GM12878 (cell line): ENCODE results near the gene FAM76A. TPM values are rescaled to one million over a fixed set of nuclear protein-coding genes. Genes with fewer than 3 reads are reported as not detected.

Experiments
- ATAC-seq: fragments of 200-7000 bp; cut with Tn5 transposase; 3 replicates; pipeline ENCODE4 v1.9.1; 2020; ENCODE audit warnings: mild to moderate bottlenecking, moderate library complexity
- BruUV-seq: library from RNA; stranded (reverse); fragments of 400-500 nt; replicated peaks from 2 replicates; lab custom pipeline; 2021; lab: Mats Ljungman, UMichigan
- CTCF ChIA-PET: fragments of 300-600 bp; sonication (Branson Sonifier 250); formaldehyde crosslinking; extraction: SDS; loops from one replicate; lab custom pipeline; 2021; ENCODE audit warnings: inconsistent platforms; lab: Yijun Ruan, JAX
- POLR2A ChIA-PET: fragments of 350-600 bp; formaldehyde crosslinking; extraction: SDS; loops from one replicate; lab custom pipeline; 2021; ENCODE audit warnings: inconsistent platforms; lab: Charles Lee
- RAD21 ChIA-PET: fragments of 300-600 bp; sonication (Branson Sonifier 250); formaldehyde crosslinking; loops from one replicate; lab custom pipeline; 2023; ENCODE audit warnings: antibody characterized with exemption; ENCODE audit not compliant: unreplicated experiment; lab: Charles Lee
- SMC1A ChIA-PET: fragments of 300-600 bp; sonication (Branson Sonifier 250); formaldehyde crosslinking; loops from one replicate; lab custom pipeline; 2023; ENCODE audit not compliant: unreplicated experiment, uncharacterized antibody; lab: Charles Lee
- DNase-seq: peaks from one replicate; pipeline ENCODE4 v3.0.0-alpha.2; 2011; ENCODE audit warnings: low read depth, low spot score
- FAIRE-seq: peaks from 3 replicates; lab custom pipeline; 2011; peaks lifted over from hg19 to GRCh38; lab: Jason Lieb, UNC
- H2AFZ ChIP-seq: 2 replicates; pipeline ENCODE4 v1.6.0; 2011; ENCODE audit warnings: low read depth, low read length, control low read depth; ENCODE audit not compliant: control insufficient read depth
- H3K27ac ChIP-seq: 2 replicates; pipeline ENCODE4 v1.5.1; 2011; ENCODE audit warnings: control low read depth; ENCODE audit not compliant: control insufficient read depth, insufficient read depth
- H3K27me3 ChIP-seq, 2 experiments: replicated peaks in 1 of 2; 2 replicates each; pipeline versions ENCODE4 v1.6.0 to v1.6.1; 2011; ENCODE audit warnings: low read length in 1 of 2; ENCODE audit not compliant: control insufficient read depth in 2 of 2, insufficient read depth in 2 of 2
- H3K36me3 ChIP-seq, 2 experiments: 2 replicates each; pipeline ENCODE4 v1.5.1; 2011; ENCODE audit warnings: low read length in 1 of 2; ENCODE audit not compliant: control insufficient read depth in 2 of 2, insufficient read depth in 2 of 2
- H3K4me1 ChIP-seq: 2 replicates; pipeline ENCODE4 v1.6.1; 2011; ENCODE audit warnings: mild to moderate bottlenecking, low read length, moderate library complexity, mixed read lengths; ENCODE audit not compliant: control insufficient read depth, insufficient read depth
- H3K4me2 ChIP-seq: 2 replicates; pipeline ENCODE4 v1.6.0; 2011; ENCODE audit warnings: control low read depth; ENCODE audit not compliant: control insufficient read depth, insufficient read depth
- H3K4me3 ChIP-seq: fragments of 200-600 bp; sonication (generic); 2 replicates; pipeline ENCODE4 v1.5.1; 2016
- H3K79me2 ChIP-seq: 2 replicates; pipeline ENCODE4 v1.6.0; 2011; ENCODE audit warnings: low read length; ENCODE audit not compliant: control insufficient read depth, insufficient read depth
- H3K9ac ChIP-seq: 2 replicates; pipeline ENCODE4 v1.8.0; 2011; ENCODE audit warnings: low read length, control low read depth, mixed read lengths; ENCODE audit not compliant: control insufficient read depth, insufficient read depth
- H3K9me3 ChIP-seq: replicated peaks from 3 replicates; pipeline ENCODE4 v1.5.1; 2011; ENCODE audit warnings: mild to moderate bottlenecking, low read length; ENCODE audit not compliant: control insufficient read depth, insufficient read depth
- H4K20me1 ChIP-seq: 2 replicates; pipeline ENCODE4 v1.6.0; 2011; ENCODE audit not compliant: control insufficient read depth, insufficient read depth
- CBFB ChIP-seq: IDR thresholded peaks from 2 replicates; pipeline ENCODE4 v1.6.1; 2016; ENCODE audit warnings: antibody characterized with exemption, low read depth
- CBX3 ChIP-seq: fragments of 200-600 bp; sonication (generic); IDR thresholded peaks from 2 replicates; pipeline ENCODE4 v1.6.1; 2016; ENCODE audit warnings: low read depth, borderline replicate concordance
- EED ChIP-seq: sonication (generic); IDR thresholded peaks from 2 replicates; pipeline ENCODE4 v1.6.1; 2016; ENCODE audit warnings: antibody characterized with exemption, low read depth
- EZH2 ChIP-seq: IDR thresholded peaks from 2 replicates; pipeline ENCODE4 v1.6.1; 2012; ENCODE audit warnings: low read depth, mild to moderate bottlenecking, control low read depth, inconsistent platforms, low read length, borderline replicate concordance; ENCODE audit not compliant: control insufficient read depth
- IKZF2 ChIP-seq, 2 experiments: fragments of 450-650 bp; IDR thresholded peaks; 2 replicates each; pipeline ENCODE4 v1.6.1; 2017; ENCODE audit warnings: mild to moderate bottlenecking in 2 of 2, moderate library complexity in 2 of 2
- JUNB ChIP-seq: IDR thresholded peaks from 2 replicates; pipeline ENCODE4 v1.6.1; 2016; ENCODE audit warnings: antibody characterized with exemption, mild to moderate bottlenecking
- MTA2 ChIP-seq: fragments of 450-650 bp; IDR thresholded peaks from 2 replicates; pipeline ENCODE4 v1.6.1; 2016; ENCODE audit warnings: low read depth, mild to moderate bottlenecking, moderate library complexity
- NR2C2 ChIP-seq: IDR thresholded peaks from 2 replicates; pipeline ENCODE4 v1.6.1; 2011; ENCODE audit warnings: borderline replicate concordance, low read depth; ENCODE audit not compliant: control insufficient read depth, insufficient read length
- NR2F1 ChIP-seq: fragments of 450-650 bp; conservative IDR thresholded peaks from 2 replicates; pipeline ENCODE4 v1.6.1; 2017; ENCODE audit warnings: mild to moderate bottlenecking
- POU2F2 ChIP-seq: IDR thresholded peaks from 3 replicates; pipeline ENCODE4 v1.6.1; 2011; ENCODE audit warnings: low read depth, mild to moderate bottlenecking, low read length, borderline replicate concordance
- SMAD1 ChIP-seq: fragments of 450-650 bp; IDR thresholded peaks from 2 replicates; pipeline ENCODE4 v1.6.1; 2018; ENCODE audit warnings: mild to moderate bottlenecking, low read depth; ENCODE audit not compliant: partially characterized antibody
- SMAD5 ChIP-seq: IDR thresholded peaks from 2 replicates; pipeline ENCODE4 v1.6.1; 2016; ENCODE audit warnings: antibody characterized with exemption, low read depth
- SUZ12 ChIP-seq: fragments of 200-600 bp; sonication (generic); IDR thresholded peaks from one replicate; pipeline ENCODE4 v1.6.1; 2018; ENCODE audit warnings: antibody characterized with exemption, mild to moderate bottlenecking; ENCODE audit not compliant: unreplicated experiment
- WRNIP1 ChIP-seq: IDR thresholded peaks from 2 replicates; pipeline ENCODE4 v1.6.1; 2011; ENCODE audit warnings: low read depth, low read length, improper control_type of control experiment, borderline replicate concordance
- WGBS: methylation state at CpG from one replicate; pipeline ENCODE4 v1.1.6; 2016; ENCODE audit warnings: low lambda C conversion rate; ENCODE audit not compliant: insufficient replicate concordance, insufficient coverage; ENCODE audit errors: missing lambda C conversion rate; 5-methylcytosine and 5-hydroxymethylcytosine counted together
- in situ Hi-C: fragments of 300-500 bp; cut with MboI; formaldehyde crosslinking; loops from 9 replicates; pipeline ENCODE4 v1.14.3; 2018; ENCODE audit warnings: mixed read lengths
- intact Hi-C: fragments of 100-400 bp; cut with micrococcal nuclease; formaldehyde crosslinking; loops from one replicate; pipeline ENCODE4 v1.14.2; 2022; ENCODE audit not compliant: unreplicated experiment
- polyA plus RNA-seq, 11 experiments: library from polyadenylated mRNA; depleted of rRNA in 4 of 11; unstranded in 6 of 11; stranded (reverse) in 5 of 11; fragments of >200 nt; fragmentation: Nextera tagmentation in 4 of 11; fragmentation: Illumina TruSeq in 1 of 11; extraction: Ambion mirVana in 4 of 11; extraction: Trizol in 1 of 11; gene quantifications; 1 replicate in 1 of 11; 2 replicates in 10 of 11; pipeline versions ENCODE4 v1.2.1 to v1.2.3, GENCODE V29; 2011 to 2016; ENCODE audit warnings: inconsistent platforms in 2 of 11, missing spikeins in 2 of 11, low read depth in 1 of 11
- total RNA-seq, 4 experiments: library from RNA; depleted of rRNA in 3 of 4; stranded (reverse); fragments of >200 nt in 3 of 4; fragmentation: Illumina TruSeq in 1 of 4; extraction: Trizol in 1 of 4; gene quantifications; 2 replicates each; pipeline versions ENCODE4 v1.2.1 to v1.2.3, GENCODE V29; 2013 to 2021
- TF ChIP-seq, protein P1 (sequence below): IDR thresholded peaks from 2 replicates; pipeline ENCODE4 v1.6.1; 2011; ENCODE audit warnings: borderline replicate concordance, low read depth, mild to moderate bottlenecking, moderate library complexity, low read length; ENCODE audit not compliant: insufficient read depth, poor library complexity, severe bottlenecking
- TF ChIP-seq, protein P2 (sequence below): fragments of 450-650 bp; IDR thresholded peaks from 2 replicates; pipeline ENCODE4 v1.6.1; 2016; ENCODE audit warnings: mild to moderate bottlenecking, moderate library complexity, borderline replicate concordance

FAM76A gene
- total and polyA plus RNA-seq, 10 of the 15 experiments (the other 5 are each of a cell fraction or from before 2014, with no cell fraction given): 5.4 to 13.4 (median 7.6) TPM

DNA sequence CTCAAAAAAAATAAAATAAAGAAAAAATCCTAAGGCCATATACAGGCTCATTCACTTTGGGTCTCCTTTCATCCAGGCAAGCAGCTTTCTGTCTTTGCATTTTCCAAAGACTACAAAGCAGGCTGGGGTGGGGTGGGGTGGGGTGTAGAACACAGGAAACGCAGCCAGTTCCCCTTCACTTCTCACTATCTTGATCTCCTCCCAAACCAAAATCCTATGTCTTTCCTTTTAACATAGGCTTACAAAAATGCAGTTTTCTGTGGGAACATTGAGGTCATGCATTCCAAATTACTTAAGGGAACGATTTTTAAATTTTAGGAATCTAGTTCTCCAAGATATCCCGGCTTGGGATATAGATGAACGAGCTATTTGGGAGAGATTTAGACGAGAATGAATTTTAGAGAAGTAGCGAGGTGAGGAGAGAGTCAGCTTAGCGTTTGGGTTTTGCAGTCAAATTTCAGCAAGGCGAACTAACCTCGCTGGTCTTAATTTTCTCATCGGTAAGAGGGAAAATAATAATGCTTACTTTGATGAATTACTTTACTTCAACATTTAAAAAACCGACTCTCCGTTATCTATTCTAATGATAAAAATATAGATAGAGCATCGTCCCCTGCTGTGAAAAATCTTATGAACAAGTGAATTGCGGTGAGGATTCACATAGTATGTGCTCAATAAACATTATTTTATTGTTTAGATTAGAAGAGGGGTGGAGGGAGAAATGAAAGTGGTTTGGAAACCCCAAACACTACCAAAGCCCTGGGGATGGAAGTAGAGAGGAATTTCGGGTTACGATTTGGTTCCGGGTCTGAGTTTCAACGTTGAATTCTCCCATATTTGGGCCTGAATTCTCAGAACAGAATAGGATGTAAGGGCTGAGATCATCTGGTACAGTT is 46.5 kb downstream of the FAM76A start:
- intact Hi-C loops (loop anchor here (2.0 to 10.0 kb wide), 3 partner anchors 47 to 473 kb away; partner anchors contain the start of genes FAM76A and IFI6), in situ Hi-C loops (no loop called here)
- CTCF ChIA-PET: interaction anchor here (0.6 to 5.3 kb wide), 13 partner anchors 12 to 476 kb away, joined by 3 to 33 read pairs (median 3); partner anchors contain the start of genes FAM76A and IFI6
- peaks cover 6% of the 10 kb centered on the region for H3K4me1 ChIP-seq
- SMC1A ChIA-PET: interaction anchor here (0.6 to 5.4 kb wide), 12 partner anchors 9 to 960 kb away, joined by 3 to 35 read pairs (median 6); partner anchors contain the start of genes FAM76A, IFI6 and PPP1R8
- TSS peak; percentile 98 for BruUV-seq
- POLR2A ChIA-PET: interaction anchor here (0.5 to 3.1 kb wide), 20 partner anchors 9 to 733 kb away, joined by 3 to 26 read pairs (median 4); partner anchors contain the start of genes FAM76A, IFI6, PPP1R8 and RCC1
- peaks cover 0 to 2% of the 10 kb centered on the region in 2 experiments; a peak in 2 of 4 replicates for H3K36me3 ChIP-seq
- peaks cover 7% of the 10 kb centered on the region; the same call in 1 of the 2 replicates for H4K20me1 ChIP-seq
- peak overlapping the region; percentile 27 for H3K9ac ChIP-seq
- ATAC-seq (no peak), DNase-seq (no peak), FAIRE-seq (no peak)
- 5% methylated on average over 18 of the region's 18 CpGs for WGBS
- H3K27me3 ChIP-seq: no peaks in the 10 kb centered on the region
- peak overlapping the region; percentile 68 for H2AFZ ChIP-seq
- RAD21 ChIA-PET: interaction anchor here (0.6 to 3.2 kb wide), 16 partner anchors 11 to 1074 kb away, joined by 3 to 41 read pairs (median 4); partner anchors contain the start of genes FAM76A, IFI6 and PPP1R8
- H3K27ac ChIP-seq: peak overlapping the region; percentile 82
- peaks cover 43% of the 10 kb centered on the region for H3K79me2 ChIP-seq
- H3K4me2 ChIP-seq: peak overlapping the region; percentile 17; the same call in 1 of the 2 replicates
- no peaks in the 10 kb centered on the region for H3K9me3 ChIP-seq
- peak overlapping the region; percentile 46 for H3K4me3 ChIP-seq
- TF ChIP-seq IKZF2 (IDR thresholded peaks at IDR 0.05) (peak; percentile 72; a peak in 3 of 4 replicates), MTA2 (no peak), EED (no peak), SMAD5 (0 out of 2 replicates have a peak, but pooled peaks have one; percentile 10), EZH2 (peak; percentile 66; the same call in 1 of the 2 replicates), WRNIP1 (no peak), SUZ12 (no peak), CBFB (0 out of 2 replicates have a peak, but pooled peaks have one; percentile 31), NR2C2 (no peak), NR2F1 (no peak), JUNB (peak; percentile 37; the same call in 1 of the 2 replicates), CBX3 (no peak), POU2F2 (no peak), SMAD1 (no peak)
- TF ChIP-seq, protein P1, sequence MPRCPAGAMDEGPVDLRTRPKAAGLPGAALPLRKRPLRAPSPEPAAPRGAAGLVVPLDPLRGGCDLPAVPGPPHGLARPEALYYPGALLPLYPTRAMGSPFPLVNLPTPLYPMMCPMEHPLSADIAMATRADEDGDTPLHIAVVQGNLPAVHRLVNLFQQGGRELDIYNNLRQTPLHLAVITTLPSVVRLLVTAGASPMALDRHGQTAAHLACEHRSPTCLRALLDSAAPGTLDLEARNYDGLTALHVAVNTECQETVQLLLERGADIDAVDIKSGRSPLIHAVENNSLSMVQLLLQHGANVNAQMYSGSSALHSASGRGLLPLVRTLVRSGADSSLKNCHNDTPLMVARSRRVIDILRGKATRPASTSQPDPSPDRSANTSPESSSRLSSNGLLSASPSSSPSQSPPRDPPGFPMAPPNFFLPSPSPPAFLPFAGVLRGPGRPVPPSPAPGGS: no peak
- TF ChIP-seq, protein P2, sequence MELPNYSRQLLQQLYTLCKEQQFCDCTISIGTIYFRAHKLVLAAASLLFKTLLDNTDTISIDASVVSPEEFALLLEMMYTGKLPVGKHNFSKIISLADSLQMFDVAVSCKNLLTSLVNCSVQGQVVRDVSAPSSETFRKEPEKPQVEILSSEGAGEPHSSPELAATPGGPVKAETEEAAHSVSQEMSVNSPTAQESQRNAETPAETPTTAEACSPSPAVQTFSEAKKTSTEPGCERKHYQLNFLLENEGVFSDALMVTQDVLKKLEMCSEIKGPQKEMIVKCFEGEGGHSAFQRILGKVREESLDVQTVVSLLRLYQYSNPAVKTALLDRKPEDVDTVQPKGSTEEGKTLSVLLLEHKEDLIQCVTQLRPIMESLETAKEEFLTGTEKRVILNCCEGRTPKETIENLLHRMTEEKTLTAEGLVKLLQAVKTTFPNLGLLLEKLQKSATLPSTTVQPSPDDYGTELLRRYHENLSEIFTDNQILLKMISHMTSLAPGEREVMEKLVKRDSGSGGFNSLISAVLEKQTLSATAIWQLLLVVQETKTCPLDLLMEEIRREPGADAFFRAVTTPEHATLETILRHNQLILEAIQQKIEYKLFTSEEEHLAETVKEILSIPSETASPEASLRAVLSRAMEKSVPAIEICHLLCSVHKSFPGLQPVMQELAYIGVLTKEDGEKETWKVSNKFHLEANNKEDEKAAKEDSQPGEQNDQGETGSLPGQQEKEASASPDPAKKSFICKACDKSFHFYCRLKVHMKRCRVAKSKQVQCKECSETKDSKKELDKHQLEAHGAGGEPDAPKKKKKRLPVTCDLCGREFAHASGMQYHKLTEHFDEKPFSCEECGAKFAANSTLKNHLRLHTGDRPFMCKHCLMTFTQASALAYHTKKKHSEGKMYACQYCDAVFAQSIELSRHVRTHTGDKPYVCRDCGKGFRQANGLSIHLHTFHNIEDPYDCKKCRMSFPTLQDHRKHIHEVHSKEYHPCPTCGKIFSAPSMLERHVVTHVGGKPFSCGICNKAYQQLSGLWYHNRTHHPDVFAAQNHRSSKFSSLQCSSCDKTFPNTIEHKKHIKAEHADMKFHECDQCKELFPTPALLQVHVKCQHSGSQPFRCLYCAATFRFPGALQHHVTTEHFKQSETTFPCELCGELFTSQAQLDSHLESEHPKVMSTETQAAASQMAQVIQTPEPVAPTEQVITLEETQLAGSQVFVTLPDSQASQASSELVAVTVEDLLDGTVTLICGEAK: peak; percentile 58; the same call in 1 of the 2 replicates
